HG02798 (cell line): ENCODE results near the gene HAUS3.

Experiments
- ATAC-seq: cut with Tn5 transposase; IDR thresholded peaks from one replicate; pipeline ENCODE4 v1.9.1; 2021; ENCODE audit warnings: mild to moderate bottlenecking; ENCODE audit not compliant: unreplicated experiment, poor library complexity

The HAUS3 gene

GRCh38 chr4:2264481-2265041 is 22.6 kb upstream of the HAUS3 start:
- ATAC-seq: no peak

- ATAC-seq: no peak
Measured at GRCh38 chr4:2263926-2264321, 22.0 kb upstream of the HAUS3 start.

GRCh38 chr4:2262944-2263250 is 21.0 kb upstream of the HAUS3 start:
- ATAC-seq: no peak

GRCh38 chr4:2262145-2262943 is 20.4 kb upstream of the HAUS3 start:
- ATAC-seq: peak; percentile 91

GRCh38 chr4:2261853-2262144 is 19.9 kb upstream of the HAUS3 start, which contains the start of gene MXD4:
Gene MXD4 (minus strand): TSS chr4:2262109. CDS start chr4:2261980, 129 bp downstream.
- no peak for ATAC-seq

GRCh38 chr4:2261110-2261852 is 19.4 kb upstream of the HAUS3 start:
- peak; percentile 20 for ATAC-seq

GRCh38 chr4:2260344-2261109 is 18.6 kb upstream of the HAUS3 start:
- ATAC-seq: no peak

- no peak for ATAC-seq
Measured at GRCh38 chr4:2259541-2260343, 17.8 kb upstream of the HAUS3 start.

GRCh38 chr4:2259036-2259540 is 17.2 kb upstream of the HAUS3 start:
- no peak for ATAC-seq

GRCh38 chr4:2258091-2259035 is 16.4 kb upstream of the HAUS3 start:
- ATAC-seq: no peak

GRCh38 chr4:2257361-2258081 is 15.6 kb upstream of the HAUS3 start:
- no peak for ATAC-seq

- ATAC-seq: no peak
Measured at GRCh38 chr4:2256781-2257191, 14.9 kb upstream of the HAUS3 start.

- no peak for ATAC-seq
Measured at GRCh38 chr4:2256156-2256731, 14.3 kb upstream of the HAUS3 start.

- no peak for ATAC-seq
Measured at GRCh38 chr4:2255501-2256155, 13.7 kb upstream of the HAUS3 start.

- ATAC-seq: no peak
Measured at GRCh38 chr4:2254665-2255500, 13.0 kb upstream of the HAUS3 start.
